Right lobe of liver (tissue), 4 donors: Measurements from ENCODE around the gene STK11.

Source experiments
- CTCF ChIP-seq, 4 donors: fragments of 200-600 bp in 3 of 4; fragments of 450-650 bp in 1 of 4; IDR thresholded peaks; one replicate each; pipeline versions ENCODE4 v1.5.1 to v1.8.0; 2016 to 2022; ENCODE audit warnings: antibody characterized with exemption in 4 of 4, mild to moderate bottlenecking in 2 of 4
- POLR2A ChIP-seq: fragments of 450-650 bp; IDR thresholded peaks from one replicate; pipeline ENCODE4 v1.6.1; 2017; ENCODE audit warnings: antibody characterized with exemption, mild to moderate bottlenecking
- donor health status: DM: no; HTN: no; CAD: no.
- donor health status: DM: no; HTN: no; CAD: no.
- donor health status: DM: no; HTN: yes; CAD: no.

GRCh38 chr19:1234051-1234954 lies 28.7 kb downstream of the STK11 start:
- TF ChIP-seq CTCF (IDR thresholded peaks at IDR 0.05) (no peak), POLR2A (no peak)
